ENCODE results near the gene TMEFF1.

The TMEFF1 gene

GRCh38 chr9:100578610-100579009, 105.7 kb downstream of the TMEFF1 start:
- DNase-seq: no peak

DNA sequence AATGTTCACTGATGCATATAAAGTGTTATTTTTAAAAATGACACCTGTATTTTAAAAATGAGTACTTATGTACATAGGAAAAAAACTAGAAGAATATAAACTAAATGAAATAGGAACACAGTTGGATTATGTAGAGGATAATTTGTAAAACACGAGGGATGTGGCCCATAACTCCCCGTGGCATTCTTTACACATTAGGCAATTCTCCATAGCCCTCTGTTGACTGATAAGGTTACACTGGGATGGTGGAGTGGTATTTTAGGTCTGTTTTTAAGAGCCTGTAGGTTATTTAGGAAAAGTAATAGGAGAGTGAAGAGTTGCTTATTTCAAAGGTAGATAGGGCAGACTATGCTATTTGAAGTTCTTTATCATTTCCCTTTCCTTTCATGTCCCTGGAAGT, 106.7 kb downstream of the TMEFF1 start:
- DNase-seq: no peak

DNA sequence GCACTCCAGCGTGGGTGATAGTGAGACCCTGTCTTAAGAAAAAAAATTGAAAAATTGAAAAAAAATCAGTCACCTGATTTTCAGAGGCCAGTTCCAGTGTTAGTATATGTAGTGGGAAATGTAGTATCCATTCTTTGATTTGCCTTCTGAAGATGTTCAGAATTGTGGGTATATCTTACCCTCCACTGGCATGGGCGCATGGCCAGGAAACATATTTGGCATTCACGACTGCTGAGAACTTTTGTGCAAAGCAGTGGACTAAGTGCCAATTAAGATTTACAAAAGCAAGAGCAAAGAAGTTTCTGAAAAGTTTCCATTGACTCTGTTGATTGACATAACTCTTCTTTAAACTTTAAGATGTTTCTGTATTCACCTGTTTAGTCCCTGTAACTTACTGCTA, 107.3 kb downstream of the TMEFF1 start:
- DNase-seq: no peak

- DNase-seq: no peak
Observed at GRCh38 chr9:100581081-100581480, 108.1 kb downstream of the TMEFF1 start.

DNA sequence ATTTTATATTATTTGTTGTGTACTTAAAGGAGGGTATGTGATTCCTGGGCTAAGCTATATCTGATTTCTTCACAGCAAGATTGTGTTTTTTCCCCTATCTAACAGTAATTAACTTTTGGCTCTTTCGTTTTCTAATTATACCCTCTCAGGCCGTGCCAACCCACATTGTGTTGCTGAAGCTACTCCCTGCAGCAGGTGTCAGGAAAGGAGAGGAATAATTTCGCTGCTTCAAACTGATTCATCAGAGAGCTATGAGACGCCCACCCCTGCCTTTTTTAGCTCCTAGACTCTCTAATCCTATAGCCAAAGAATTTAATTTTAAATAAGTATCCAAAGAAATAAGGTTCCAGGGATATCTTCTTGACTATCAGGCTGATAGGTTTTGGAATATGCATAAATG, 108.7 kb downstream of the TMEFF1 start:
- peak; percentile 17 for DNase-seq

DNA sequence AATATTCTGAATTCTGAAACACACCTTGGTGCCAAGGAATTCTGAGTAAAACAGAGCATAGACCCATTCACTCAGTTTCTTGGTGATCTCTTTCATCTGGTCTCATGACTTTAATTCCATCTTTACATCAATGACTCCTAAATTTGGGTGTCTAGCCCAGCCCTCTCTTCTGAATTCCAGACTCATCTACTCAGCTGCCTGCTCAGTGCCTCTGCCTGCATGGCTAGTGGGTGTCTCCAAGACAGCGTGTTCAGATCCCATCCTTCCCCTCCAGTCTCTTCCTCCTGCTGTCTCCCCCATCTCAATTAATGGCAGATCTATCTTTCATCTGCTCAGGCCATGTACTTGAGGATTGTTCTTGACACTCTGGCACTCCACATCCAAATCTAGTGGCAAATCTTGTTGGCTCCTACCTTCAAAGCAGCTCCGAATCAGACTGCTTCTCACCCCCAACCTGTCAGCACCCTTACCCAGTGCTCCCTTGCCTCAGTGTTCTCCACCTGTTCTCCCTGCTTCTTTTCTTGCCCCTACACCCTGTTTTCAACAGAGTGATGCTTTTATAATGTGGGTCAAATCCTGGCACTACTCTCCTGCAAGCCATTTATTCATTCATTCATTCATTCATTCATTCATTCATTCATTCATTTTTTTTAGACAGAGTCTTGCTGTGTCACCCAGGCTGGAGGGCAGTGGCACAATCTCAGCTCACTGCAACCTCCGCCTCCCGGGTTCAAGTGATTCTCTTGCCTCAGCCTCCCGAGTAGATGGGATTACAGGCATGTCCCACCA, 110.3 kb downstream of the TMEFF1 start:
- no peak for DNase-seq

DNA sequence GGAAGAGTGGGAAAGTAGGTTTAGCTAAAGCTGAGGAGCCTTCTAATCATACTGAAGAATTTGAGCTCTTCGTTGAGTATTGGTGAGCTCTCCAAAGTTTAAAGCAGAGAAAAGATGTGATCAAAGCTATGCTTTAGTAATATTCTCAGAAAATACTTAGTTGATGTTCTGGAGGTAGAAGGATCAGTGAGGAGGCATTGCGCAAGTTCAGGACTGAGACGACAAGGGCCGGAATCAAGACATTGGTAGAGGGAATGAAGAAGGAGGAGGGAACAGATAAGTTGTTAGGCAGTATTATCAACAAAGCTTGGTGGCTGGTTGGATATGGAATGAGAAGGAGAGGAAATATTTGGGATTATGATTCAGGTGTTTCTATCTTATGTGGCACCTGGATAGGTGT, 112.0 kb downstream of the TMEFF1 start:
- DNase-seq: no peak

GRCh38 chr9:100586093-100586492, 113.1 kb downstream of the TMEFF1 start:
- DNase-seq: no peak

- no peak for DNase-seq
Observed at GRCh38 chr9:100587375-100587774, 114.4 kb downstream of the TMEFF1 start.

DNA sequence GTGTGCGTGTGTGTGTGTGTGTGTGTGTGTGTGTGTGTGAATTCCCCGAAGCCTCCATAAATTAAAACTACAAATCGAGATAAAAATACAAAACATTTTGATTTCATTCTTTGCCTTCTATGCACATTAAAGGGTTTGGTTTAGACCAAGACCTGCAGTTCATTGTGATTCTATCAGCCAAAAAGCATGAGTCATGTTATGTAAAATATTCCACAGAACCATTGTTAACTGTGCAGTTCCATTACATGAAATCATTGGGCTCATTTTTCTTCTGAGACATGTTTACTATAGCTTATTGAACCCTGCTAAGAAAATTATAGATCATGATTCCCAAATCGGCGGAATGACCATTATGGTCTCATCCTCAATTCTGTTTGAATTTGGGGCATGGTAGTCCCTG, 116.6 kb downstream of the TMEFF1 start:
- DNase-seq: no peak

GRCh38 chr9:100590481-100590880, 117.5 kb downstream of the TMEFF1 start:
- no peak for DNase-seq

DNA sequence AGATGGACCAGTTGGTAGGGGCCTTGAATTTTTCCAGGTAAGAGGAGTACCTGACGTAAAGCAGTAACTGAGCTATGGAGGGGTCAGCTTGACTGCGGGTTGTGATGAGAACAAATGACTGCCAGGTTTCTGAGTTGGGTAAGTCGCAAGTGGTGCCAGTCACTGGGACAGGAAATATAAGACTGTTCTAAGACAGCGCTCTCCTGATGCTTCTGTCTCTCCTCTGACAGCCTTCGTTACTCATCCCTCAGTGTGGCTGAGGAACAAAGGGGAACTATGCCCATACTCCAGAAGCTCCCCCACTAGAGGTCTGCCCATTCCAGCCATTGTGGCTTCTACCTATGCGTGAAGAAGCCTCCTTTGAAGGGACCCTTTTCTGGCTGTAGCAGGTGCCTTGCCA, 118.2 kb downstream of the TMEFF1 start:
- no peak for DNase-seq

DNA sequence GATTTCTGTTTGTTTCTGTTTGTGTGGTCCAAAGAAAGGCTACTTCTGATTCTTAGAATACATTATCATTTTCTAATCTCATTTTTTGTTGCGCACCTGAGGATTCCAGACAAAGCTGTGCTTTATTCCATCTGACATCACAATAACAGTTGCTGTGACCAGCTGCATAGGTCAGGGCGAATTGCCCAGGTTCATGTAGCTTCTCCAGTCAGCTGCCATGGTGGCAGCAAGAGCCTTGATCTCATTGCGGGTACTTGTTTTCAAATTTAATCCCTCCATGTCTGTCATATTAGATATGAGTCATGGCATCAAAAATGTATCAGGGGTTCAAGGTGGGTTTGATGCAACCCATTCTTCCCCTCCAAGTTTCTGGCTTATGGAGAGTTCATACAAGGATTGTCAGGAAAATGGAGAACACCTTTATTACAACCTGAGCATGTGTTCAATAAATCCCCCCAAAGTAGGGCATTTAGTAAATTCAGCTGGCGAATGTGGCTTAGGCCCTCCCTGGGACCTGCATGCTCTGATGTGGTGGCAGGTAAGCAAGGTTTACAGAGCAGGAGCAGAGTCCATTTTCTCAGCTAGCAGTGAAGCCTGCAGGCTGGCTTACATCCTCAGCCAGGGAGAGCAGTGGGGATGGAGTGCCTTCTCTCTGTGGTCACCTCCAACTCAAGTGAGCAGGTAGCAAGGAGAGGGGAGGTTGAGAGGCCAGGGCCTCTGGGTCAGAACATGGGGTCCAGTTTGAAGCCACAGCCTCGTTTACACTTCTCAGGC, 118.9 kb downstream of the TMEFF1 start:
- DNase-seq: no peak

DNA sequence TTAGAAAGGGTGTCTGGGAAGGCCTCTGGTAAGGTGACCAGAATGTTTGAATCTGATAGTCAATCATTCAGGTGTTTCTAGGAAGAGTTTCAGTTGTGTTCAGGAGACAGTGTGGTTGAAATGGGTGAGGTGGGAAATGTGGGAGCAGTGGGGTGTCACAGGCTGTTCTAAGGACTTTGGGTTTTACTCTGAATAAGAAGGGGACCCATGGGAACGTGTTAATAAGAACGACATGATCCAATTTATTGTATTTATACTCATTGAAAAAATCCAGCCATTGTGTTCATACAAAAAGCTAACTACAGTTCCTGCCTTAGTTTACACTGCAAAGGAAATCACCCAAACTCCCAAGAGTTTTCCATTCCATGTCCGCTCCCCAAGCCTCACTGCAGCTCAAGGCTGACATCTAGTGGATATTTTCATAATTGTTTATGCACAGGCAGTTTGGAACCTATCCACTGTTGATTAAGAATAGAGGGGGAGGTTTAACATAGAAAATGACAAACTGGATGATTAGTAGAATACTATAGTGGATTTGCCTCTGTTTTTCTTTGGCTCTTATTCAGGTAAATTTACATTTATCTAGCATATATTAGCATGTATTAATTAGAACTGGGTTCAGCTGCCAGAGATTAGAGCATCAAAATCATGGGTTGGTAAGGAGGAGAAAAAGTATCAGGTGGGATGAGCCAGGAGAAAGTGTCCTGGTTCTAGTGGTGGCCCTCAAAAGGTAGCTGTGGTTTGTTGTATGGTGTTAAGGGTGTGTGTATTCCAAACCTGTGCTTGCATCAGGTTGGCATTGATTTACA, 122.6 kb downstream of the TMEFF1 start:
- DNase-seq: peak; percentile 36

GRCh38 chr9:100597236-100597635, 124.3 kb downstream of the TMEFF1 start:
- DNase-seq: no peak

DNA sequence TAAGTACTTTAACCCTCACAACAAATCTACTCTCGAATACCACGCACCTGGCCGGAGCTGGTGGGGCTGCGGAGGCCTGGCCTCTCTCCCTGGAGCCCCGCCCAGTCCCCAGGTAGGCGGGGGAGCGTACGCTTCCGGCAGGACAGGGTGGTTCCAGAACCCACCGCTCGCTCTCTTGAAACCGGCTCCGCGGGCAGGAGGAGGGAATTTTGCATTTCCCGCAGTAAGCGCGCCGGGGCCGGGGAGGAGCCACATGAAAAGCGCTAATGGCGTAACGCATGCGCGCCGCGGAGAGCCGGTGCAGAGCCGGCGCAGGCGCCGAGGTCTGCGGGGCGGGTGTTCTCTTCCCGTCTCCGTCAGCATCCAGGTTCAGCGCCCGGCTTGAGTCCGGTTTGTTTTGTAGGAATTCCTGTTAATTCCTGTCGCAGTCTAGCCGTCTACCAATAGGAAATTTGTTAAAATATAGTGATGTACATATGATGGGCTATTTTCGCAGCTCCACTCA, 125.7 kb downstream of the TMEFF1 start:
- peak; percentile 77 for DNase-seq

GRCh38 chr9:100600521-100601079, 127.7 kb downstream of the TMEFF1 start:
- no peak for DNase-seq

DNA sequence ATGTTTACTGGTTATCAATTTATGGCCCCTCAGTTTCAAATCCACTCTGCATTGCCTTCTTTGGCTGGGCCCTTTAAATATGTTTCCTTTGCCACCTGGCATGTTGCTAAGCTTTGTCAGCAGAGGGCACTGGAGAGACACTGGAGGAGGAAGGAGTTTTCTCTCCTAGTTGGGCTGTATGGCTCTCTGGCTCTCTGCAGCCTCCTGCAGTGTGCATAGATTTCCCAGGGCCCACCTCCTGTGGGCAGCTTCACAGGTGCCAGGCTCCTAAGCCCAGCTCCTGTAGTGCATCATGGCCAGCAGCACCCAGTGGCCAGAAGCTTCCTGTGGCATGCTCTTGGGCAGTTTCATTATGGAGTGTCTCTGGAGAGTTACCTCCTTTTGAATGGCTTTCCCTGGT, 128.3 kb downstream of the TMEFF1 start:
- DNase-seq: peak; percentile 55

GRCh38 chr9:100602342-100602801, 129.4 kb downstream of the TMEFF1 start:
- DNase-seq: peak; percentile 30

GRCh38 chr9:100605405-100605804, 132.5 kb downstream of the TMEFF1 start:
- DNase-seq: no peak

GRCh38 chr9:100619194-100619593, 146.2 kb downstream of the TMEFF1 start:
- DNase-seq: no peak

- no peak for DNase-seq
Observed at GRCh38 chr9:100619665-100620064, 146.7 kb downstream of the TMEFF1 start.

- DNase-seq: no peak
Observed at GRCh38 chr9:100623969-100624368, 151.0 kb downstream of the TMEFF1 start.
